ENCODE results near the gene TPPP2. TPM values are rescaled to one million over a fixed set of nuclear protein-coding genes. Genes with fewer than 3 reads are reported as not detected.

The TPPP2 gene
- total RNA-seq, 2 donors from 2014 or later, result 1.3 TPM; not detected in 1

DNA sequence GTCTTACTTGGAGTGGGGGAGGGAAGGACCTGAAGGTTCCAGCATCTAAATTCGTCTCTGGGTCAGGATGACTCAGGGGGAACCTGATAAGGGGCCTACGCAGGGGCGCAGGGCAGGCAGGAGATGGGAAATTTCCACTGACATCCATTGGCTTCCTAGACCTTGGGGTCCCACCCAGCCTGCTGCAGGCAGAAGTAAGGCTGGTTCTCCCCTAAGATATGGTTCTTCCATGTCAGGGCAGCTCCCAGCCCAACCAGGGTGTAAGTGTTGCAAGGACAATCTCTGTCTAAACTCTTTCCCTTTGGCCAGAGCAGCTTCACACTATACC, 3.1 kb upstream of the TPPP2 start:
- TF ChIP-seq, protein P1, sequence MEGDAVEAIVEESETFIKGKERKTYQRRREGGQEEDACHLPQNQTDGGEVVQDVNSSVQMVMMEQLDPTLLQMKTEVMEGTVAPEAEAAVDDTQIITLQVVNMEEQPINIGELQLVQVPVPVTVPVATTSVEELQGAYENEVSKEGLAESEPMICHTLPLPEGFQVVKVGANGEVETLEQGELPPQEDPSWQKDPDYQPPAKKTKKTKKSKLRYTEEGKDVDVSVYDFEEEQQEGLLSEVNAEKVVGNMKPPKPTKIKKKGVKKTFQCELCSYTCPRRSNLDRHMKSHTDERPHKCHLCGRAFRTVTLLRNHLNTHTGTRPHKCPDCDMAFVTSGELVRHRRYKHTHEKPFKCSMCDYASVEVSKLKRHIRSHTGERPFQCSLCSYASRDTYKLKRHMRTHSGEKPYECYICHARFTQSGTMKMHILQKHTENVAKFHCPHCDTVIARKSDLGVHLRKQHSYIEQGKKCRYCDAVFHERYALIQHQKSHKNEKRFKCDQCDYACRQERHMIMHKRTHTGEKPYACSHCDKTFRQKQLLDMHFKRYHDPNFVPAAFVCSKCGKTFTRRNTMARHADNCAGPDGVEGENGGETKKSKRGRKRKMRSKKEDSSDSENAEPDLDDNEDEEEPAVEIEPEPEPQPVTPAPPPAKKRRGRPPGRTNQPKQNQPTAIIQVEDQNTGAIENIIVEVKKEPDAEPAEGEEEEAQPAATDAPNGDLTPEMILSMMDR (IDR thresholded peaks at IDR 0.05), result no peak
- no peak for TF ChIP-seq POLR2A (IDR thresholded peaks at IDR 0.05)
- H3K27ac ChIP-seq, result peak overlapping the region in 2 of 4 donors; percentile 15 to 77

DNA sequence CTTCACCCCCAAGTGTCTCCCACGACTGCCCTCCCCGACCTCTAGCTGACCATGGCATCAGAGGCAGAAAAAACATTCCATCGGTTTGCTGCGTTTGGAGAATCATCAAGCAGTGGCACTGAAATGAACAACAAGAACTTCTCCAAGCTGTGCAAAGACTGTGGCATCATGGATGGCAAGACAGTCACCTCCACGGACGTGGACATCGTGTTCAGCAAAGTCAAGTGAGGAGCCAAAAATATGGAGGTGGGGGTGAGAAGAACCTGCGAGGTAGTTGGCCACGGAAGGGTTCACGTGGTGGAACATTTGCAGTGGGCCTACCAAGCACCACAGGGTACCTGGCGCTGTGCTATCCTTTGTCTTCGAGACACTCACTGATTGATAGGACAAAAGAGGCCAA, 514 bp downstream of the TPPP2 start:
- WGBS, 2 donors, result 80 to 87% methylated on average over 12 of the region's 12 CpGs
- intact Hi-C loops (cut with DNase I), result no loop called here

More for the DNA sequence above, 3.1 kb upstream of the TPPP2 start:
- H3K4me1 ChIP-seq, result peaks cover 32% of the 10 kb centered on the region
- H3K9me3 ChIP-seq, result no peaks in the 10 kb centered on the region
- intact Hi-C loops (cut with DNase I), result no loop called here
- ATAC-seq, result no peak
- WGBS, 2 donors, result 25 to 44% methylated on average over 3 of the region's 3 CpGs
- no peaks in the 10 kb centered on the region for H3K27me3 ChIP-seq
- DNase-seq, result no peak
- H3K36me3 ChIP-seq (replicated peaks in 1 of 2; ENCODE audit: insufficient read depth in 1 of 2, low read depth in 2 of 2), result no peaks in the 10 kb centered on the region
- H3K4me3 ChIP-seq, result no peak overlapping the region

DNA sequence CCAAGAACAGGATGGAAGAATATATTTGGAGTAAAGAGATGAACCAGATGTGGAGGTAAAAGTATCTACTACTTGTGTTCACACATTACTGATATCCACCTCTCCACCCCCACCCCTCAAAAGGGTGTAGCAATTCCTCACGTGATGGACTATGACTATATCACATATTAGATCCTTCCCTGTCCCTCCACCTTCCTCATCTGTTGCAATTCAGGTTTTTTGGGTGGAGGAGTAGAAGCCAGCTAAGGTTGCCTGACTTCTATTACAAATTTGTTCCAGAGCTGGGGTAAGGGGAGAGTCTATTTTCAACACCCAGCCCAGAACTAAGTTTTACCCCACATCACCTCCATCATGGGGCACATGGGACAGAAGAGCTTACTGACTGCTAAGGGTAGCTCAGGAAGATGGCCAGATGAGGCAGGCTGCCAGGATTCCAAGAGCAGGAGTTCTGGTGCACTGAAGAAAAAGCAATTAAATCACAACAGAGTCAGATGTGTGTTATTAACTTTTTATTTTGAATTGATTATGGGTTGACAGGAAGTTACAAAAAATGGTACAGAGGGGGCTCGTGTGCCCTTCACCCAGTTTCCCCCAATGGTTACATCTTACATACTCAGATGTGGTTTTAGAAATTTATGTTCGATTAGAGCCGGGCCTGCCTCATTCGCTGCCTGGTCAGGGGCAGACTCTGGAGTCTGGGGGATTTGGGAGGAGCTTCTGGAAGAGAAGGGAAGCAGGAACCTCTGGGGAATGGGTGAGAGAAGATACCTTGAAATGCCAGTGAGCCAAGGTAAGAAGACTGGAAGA, 2.5 kb downstream of the TPPP2 start:
- Histone ChIP-seq H3K4me3 (no peak overlapping the region), H3K9me3 (no peaks in the 10 kb centered on the region), H3K36me3 (replicated peaks in 1 of 2; ENCODE audit: insufficient read depth in 1 of 2, low read depth in 2 of 2) (no peaks in the 10 kb centered on the region), H3K4me1 (no peaks in the 10 kb centered on the region), H3K27ac (no peak overlapping the region), H3K27me3 (no peaks in the 10 kb centered on the region)
- ATAC-seq, result no peak
- DNase-seq, result no peak
- intact Hi-C loops (cut with DNase I), result no loop called here
- 78 to 82% methylated on average over 5 of the region's 5 CpGs for WGBS, 2 donors
- TF ChIP-seq POLR2A (IDR thresholded peaks at IDR 0.05), result no peak
- TF ChIP-seq, protein P1 (IDR thresholded peaks at IDR 0.05), result no peak

More for the DNA sequence above, 514 bp downstream of the TPPP2 start:
- H3K27ac ChIP-seq, result no peak overlapping the region
- no peaks in the 10 kb centered on the region for H3K36me3 ChIP-seq (replicated peaks in 1 of 2; ENCODE audit: insufficient read depth in 1 of 2, low read depth in 2 of 2)
- H3K4me3 ChIP-seq, result no peak overlapping the region
- ATAC-seq, result no peak
- TF ChIP-seq POLR2A (IDR thresholded peaks at IDR 0.05), result no peak
- TF ChIP-seq, protein P1 (IDR thresholded peaks at IDR 0.05), result no peak
- no peak for DNase-seq
- H3K27me3 ChIP-seq, result no peaks in the 10 kb centered on the region
- no peaks in the 10 kb centered on the region for H3K4me1 ChIP-seq
- no peaks in the 10 kb centered on the region for H3K9me3 ChIP-seq

DNA sequence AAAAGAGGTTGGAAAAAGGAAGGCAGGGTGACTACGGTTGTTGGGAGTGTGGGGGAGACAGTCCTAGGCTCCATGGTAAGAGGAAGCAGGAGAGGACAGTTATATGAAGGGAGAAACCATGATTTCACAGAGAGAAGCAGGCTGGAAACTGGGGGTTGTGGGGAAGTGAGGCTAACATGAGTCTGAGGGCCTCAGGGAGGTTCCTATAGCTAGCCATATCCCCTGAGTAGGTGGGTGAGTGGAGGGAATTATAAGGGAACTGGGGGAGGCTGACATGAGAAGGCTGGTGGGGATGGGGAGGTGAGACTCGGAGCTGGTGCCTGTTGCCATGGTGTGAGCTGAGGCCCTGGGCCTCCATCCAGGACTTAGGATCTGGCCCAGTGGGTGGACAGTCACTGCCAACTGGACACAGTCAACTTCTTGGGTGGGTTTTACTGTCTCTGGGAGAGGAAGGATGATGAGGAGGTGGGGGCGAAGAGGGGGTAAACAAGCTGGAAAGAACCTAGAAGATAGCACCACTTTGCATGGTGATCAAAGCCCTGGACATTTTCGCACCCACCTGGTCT, 3.2 kb downstream of the TPPP2 start:
- no peak overlapping the region for H3K4me3 ChIP-seq
- no peaks in the 10 kb centered on the region for H3K9me3 ChIP-seq
- no peaks in the 10 kb centered on the region for H3K36me3 ChIP-seq (replicated peaks in 1 of 2; ENCODE audit: insufficient read depth in 1 of 2, low read depth in 2 of 2)
- ATAC-seq, result no peak
- TF ChIP-seq POLR2A (IDR thresholded peaks at IDR 0.05), result no peak
- TF ChIP-seq, protein P1 (IDR thresholded peaks at IDR 0.05), result no peak
- intact Hi-C loops (cut with DNase I), result no loop called here
- H3K27ac ChIP-seq, result no peak overlapping the region
- WGBS, 2 donors, result 72 to 87% methylated on average over 4 of the region's 4 CpGs
- H3K4me1 ChIP-seq, result peaks cover 5% of the 10 kb centered on the region
- H3K27me3 ChIP-seq, result no peaks in the 10 kb centered on the region
- DNase-seq, result no peak
